ENCODE results near the gene PCARE. TPM values are rescaled to one million over a fixed set of nuclear protein-coding genes. Genes with fewer than 3 reads are reported as not detected.
"Not testable (repeated sequence)": the region's sequence is repeated elsewhere in the genome, so short reads cannot be mapped to it uniquely, and the experiment has no call there.

Gene PCARE
- total RNA-seq, 6 experiments from 2014 or later: not detected

GRCh38 chr2:29105375-29105774 is 31.1 kb upstream of the PCARE start:
- peak in 1 of 4 donors; percentile 17 for ATAC-seq
- no peak overlapping the region for H3K4me3 ChIP-seq
- H3K4me1 ChIP-seq: no peaks in the 10 kb centered on the region
- no peak for DNase-seq
- no peaks in the 10 kb centered on the region for H3K27me3 ChIP-seq
- no peak overlapping the region for H3K27ac ChIP-seq
- H3K9me3 ChIP-seq: no peaks in the 10 kb centered on the region
- intact Hi-C loops (cut with DNase I): no loop called here
- no peaks in the 10 kb centered on the region for H3K36me3 ChIP-seq
- TF ChIP-seq, protein P1, sequence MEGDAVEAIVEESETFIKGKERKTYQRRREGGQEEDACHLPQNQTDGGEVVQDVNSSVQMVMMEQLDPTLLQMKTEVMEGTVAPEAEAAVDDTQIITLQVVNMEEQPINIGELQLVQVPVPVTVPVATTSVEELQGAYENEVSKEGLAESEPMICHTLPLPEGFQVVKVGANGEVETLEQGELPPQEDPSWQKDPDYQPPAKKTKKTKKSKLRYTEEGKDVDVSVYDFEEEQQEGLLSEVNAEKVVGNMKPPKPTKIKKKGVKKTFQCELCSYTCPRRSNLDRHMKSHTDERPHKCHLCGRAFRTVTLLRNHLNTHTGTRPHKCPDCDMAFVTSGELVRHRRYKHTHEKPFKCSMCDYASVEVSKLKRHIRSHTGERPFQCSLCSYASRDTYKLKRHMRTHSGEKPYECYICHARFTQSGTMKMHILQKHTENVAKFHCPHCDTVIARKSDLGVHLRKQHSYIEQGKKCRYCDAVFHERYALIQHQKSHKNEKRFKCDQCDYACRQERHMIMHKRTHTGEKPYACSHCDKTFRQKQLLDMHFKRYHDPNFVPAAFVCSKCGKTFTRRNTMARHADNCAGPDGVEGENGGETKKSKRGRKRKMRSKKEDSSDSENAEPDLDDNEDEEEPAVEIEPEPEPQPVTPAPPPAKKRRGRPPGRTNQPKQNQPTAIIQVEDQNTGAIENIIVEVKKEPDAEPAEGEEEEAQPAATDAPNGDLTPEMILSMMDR (IDR thresholded peaks at IDR 0.05): peak in 1 of 4 donors; percentile 11
- no peak for TF ChIP-seq POLR2A (IDR thresholded peaks at IDR 0.05)
- WGBS (ENCODE audit: insufficient coverage, low coverage, low lambda C conversion rate, missing lambda C conversion rate): 10% methylated on average over 1 of the region's 2 CpGs

- DNase-seq: no peak
- H3K36me3 ChIP-seq: no peaks in the 10 kb centered on the region
- no peaks in the 10 kb centered on the region for H3K27me3 ChIP-seq
- no peak for ATAC-seq
- H3K27ac ChIP-seq: no peak overlapping the region
- H3K4me1 ChIP-seq: no peaks in the 10 kb centered on the region
- 55% methylated on average over 2 of the region's 5 CpGs for WGBS (ENCODE audit: insufficient coverage, low coverage, low lambda C conversion rate, missing lambda C conversion rate)
- no peaks in the 10 kb centered on the region for H3K9me3 ChIP-seq
- intact Hi-C loops (cut with DNase I): no loop called here
- TF ChIP-seq POLR2A (IDR thresholded peaks at IDR 0.05): no peak
- TF ChIP-seq, protein P1 (IDR thresholded peaks at IDR 0.05): no peak
- H3K4me3 ChIP-seq: no peak overlapping the region
Measured at GRCh38 chr2:29104688-29105087, 30.4 kb upstream of the PCARE start.

DNA sequence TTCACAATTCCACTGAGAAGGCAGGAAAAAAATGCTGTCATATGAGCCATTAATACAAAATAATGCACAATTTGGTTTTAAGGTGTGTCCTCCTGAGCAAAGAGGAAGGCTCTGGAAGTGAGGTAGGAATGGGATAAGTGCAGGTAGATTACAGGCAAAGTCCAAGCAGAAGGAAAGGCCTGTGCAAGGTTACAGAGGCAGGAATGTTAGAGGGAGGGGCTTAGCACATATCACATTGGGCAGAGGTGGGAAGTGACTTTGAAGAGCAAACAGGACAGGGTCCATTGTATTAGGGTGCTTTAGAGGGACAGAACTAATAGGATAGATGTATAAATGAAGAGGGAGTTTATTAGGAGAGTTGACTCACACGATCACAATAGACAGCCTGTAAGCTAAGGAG is 26.2 kb upstream of the PCARE start:
- ATAC-seq: no peak
- TF ChIP-seq, protein P1 (IDR thresholded peaks at IDR 0.05): no peak
- no peaks in the 10 kb centered on the region for H3K9me3 ChIP-seq
- H3K27me3 ChIP-seq: no peaks in the 10 kb centered on the region
- 86% methylated on average over 1 of the region's 1 CpG for WGBS (ENCODE audit: insufficient coverage, low coverage, low lambda C conversion rate, missing lambda C conversion rate)
- H3K27ac ChIP-seq: no peak overlapping the region
- DNase-seq: no peak
- H3K36me3 ChIP-seq: no peaks in the 10 kb centered on the region
- intact Hi-C loops (cut with DNase I): no loop called here
- no peak overlapping the region for H3K4me3 ChIP-seq
- H3K4me1 ChIP-seq: no peaks in the 10 kb centered on the region

- no peaks in the 10 kb centered on the region for H3K4me1 ChIP-seq
- TF ChIP-seq, protein P1 (IDR thresholded peaks at IDR 0.05): no peak
- TF ChIP-seq POLR2A (IDR thresholded peaks at IDR 0.05): no peak
- no peaks in the 10 kb centered on the region for H3K27me3 ChIP-seq
- 77% methylated on average over 5 of the region's 6 CpGs for WGBS (ENCODE audit: insufficient coverage, low coverage, low lambda C conversion rate, missing lambda C conversion rate)
- no peak for DNase-seq
- no peaks in the 10 kb centered on the region for H3K36me3 ChIP-seq
- no peak for ATAC-seq
- H3K4me3 ChIP-seq: no peak overlapping the region
- no peaks in the 10 kb centered on the region for H3K9me3 ChIP-seq
- intact Hi-C loops (cut with DNase I): no loop called here
- H3K27ac ChIP-seq: no peak overlapping the region
Measured at GRCh38 chr2:29097569-29097968, 23.2 kb upstream of the PCARE start.

DNA sequence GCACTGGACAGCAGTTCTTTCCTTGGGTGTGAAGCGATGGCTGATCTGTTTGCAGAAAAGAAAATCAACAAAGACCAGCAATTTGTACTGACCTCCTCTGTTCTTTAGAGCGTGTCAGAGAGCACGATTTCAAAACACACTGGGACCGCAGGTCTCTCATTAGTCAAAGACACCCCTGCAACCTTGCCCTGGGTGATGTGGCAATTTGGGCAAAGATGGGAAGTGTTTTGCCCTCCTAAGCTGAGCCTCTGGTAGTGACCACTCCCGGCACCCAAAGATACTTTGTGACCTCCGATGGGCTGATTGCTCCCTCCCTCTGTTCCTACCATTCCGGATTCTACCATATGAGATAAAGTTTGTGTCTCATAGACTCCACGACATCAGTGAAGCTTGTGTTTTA is 22.6 kb upstream of the PCARE start:
- no peak for DNase-seq
- WGBS (ENCODE audit: insufficient coverage, low coverage, low lambda C conversion rate, missing lambda C conversion rate): 62% methylated on average over 8 of the region's 8 CpGs
- no peaks in the 10 kb centered on the region for H3K4me1 ChIP-seq
- no peak for ATAC-seq
- intact Hi-C loops (cut with DNase I): no loop called here
- TF ChIP-seq, protein P1 (IDR thresholded peaks at IDR 0.05): no peak
- no peak for TF ChIP-seq POLR2A (IDR thresholded peaks at IDR 0.05)
- H3K4me3 ChIP-seq: no peak overlapping the region
- no peaks in the 10 kb centered on the region for H3K9me3 ChIP-seq
- no peaks in the 10 kb centered on the region for H3K36me3 ChIP-seq
- H3K27me3 ChIP-seq: no peaks in the 10 kb centered on the region
- H3K27ac ChIP-seq: no peak overlapping the region

- intact Hi-C loops (cut with DNase I); H3K4me1 ChIP-seq: not testable (repeated sequence)
Measured at GRCh38 chr2:29090311-29090710, 16.0 kb upstream of the PCARE start.

More at GRCh38 chr2:29090311-29090710, 16.0 kb upstream of the PCARE start:
- not testable (repeated sequence) for H3K36me3 ChIP-seq, H3K27ac ChIP-seq, H3K4me3 ChIP-seq, H3K9me3 ChIP-seq, H3K27me3 ChIP-seq, DNase-seq, ATAC-seq
- WGBS (ENCODE audit: insufficient coverage, low coverage, low lambda C conversion rate, missing lambda C conversion rate): 73% methylated on average over 6 of the region's 7 CpGs

Data from right lobe of liver (tissue), 6 donors.